ENCODE results near the gene CD226.
A peak's percentile ranks its signal among the peaks of the same experiment; 100 is the strongest.

CD226 gene

GRCh38 chr18:69840445-69840844 is 107.2 kb downstream of the CD226 start:
- H2BK15ac ChIP-seq (ENCODE audit: low read depth, poor library complexity, severe bottlenecking), result no peak overlapping the region
- no peak overlapping the region for H3K4me3 ChIP-seq (ENCODE audit: insufficient read depth in 1 of 2, low read depth in 1 of 2, low read length in 2 of 2)
- H4K8ac ChIP-seq (ENCODE audit: low read length), result no peak overlapping the region
- no peaks in the 10 kb centered on the region for H3K79me1 ChIP-seq (replicated peaks; ENCODE audit: low read length, poor library complexity, severe bottlenecking)
- H3K4ac ChIP-seq (ENCODE audit: low read depth in 1 of 2, low read length in 2 of 2), result no peak overlapping the region
- no peaks in the 10 kb centered on the region for H3K9me3 ChIP-seq (ENCODE audit: control insufficient read depth, low read length)
- no peak overlapping the region for H4K91ac ChIP-seq (ENCODE audit: low read length)
- H3K18ac ChIP-seq (ENCODE audit: low read depth in 1 of 2, low read length in 2 of 2), result no peak overlapping the region
- no peak overlapping the region for H3K23ac ChIP-seq (ENCODE audit: low read length in 2 of 2)
- peaks cover 2% of the 10 kb centered on the region for H3K4me1 ChIP-seq (ENCODE audit: control insufficient read depth, insufficient read depth, low read depth, low read length)
- WGBS, result 65% methylated on average over 7 of the region's 7 CpGs
- no peak overlapping the region for H3K9ac ChIP-seq (ENCODE audit: low read length)
- no peak overlapping the region for H3K27ac ChIP-seq (ENCODE audit: low read length, poor library complexity, severe bottlenecking)
- DNase-seq, result peak; percentile 43
- H2BK120ac ChIP-seq (ENCODE audit: low read depth, low read length), result no peak overlapping the region
- H3K27me3 ChIP-seq (ENCODE audit: control insufficient read depth in 1 of 2, insufficient read depth in 1 of 2, low read length in 2 of 2), result no peaks in the 10 kb centered on the region
- H3K14ac ChIP-seq (ENCODE audit: low read length in 2 of 2), result no peak overlapping the region
- no peak overlapping the region for H2AFZ ChIP-seq (ENCODE audit: low read depth, low read length)
- H3K4me2 ChIP-seq (ENCODE audit: low read length, poor library complexity, severe bottlenecking), result no peak overlapping the region
- H3K36me3 ChIP-seq (ENCODE audit: control insufficient read depth in 1 of 2, insufficient read depth in 2 of 2, low read depth in 1 of 2, low read length in 2 of 2), result no peaks in the 10 kb centered on the region
- H2AK5ac ChIP-seq (ENCODE audit: low read length, severe bottlenecking), result no peak overlapping the region
- no peak overlapping the region for H2BK5ac ChIP-seq (ENCODE audit: low read depth, low read length, poor library complexity, severe bottlenecking)
- H2BK12ac ChIP-seq (ENCODE audit: low read length in 2 of 2), result no peak overlapping the region

DNA sequence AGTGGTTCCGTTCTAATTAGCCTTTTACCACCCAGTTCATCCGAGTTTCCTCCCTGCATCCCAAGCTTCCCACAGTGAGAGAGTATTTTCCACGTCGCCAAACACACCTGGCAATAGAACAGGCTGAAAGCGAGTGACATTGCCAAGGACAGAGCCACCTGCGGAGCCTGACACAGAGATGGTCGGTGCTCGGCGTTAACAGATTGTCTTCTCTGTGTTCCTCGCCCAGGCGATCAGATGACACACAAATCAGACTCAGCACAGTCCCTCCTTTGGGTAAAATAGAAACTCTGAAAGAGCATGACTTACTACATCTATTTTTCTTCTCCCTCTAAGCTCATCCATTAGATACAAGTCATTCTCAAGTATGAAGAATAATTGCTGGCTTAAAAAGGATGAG is 107.7 kb downstream of the CD226 start:
- H3K4ac ChIP-seq (ENCODE audit: low read depth in 1 of 2, low read length in 2 of 2), result no peak overlapping the region
- H3K27ac ChIP-seq (ENCODE audit: low read length, poor library complexity, severe bottlenecking), result no peak overlapping the region
- H3K14ac ChIP-seq (ENCODE audit: low read length in 2 of 2), result no peak overlapping the region
- no peaks in the 10 kb centered on the region for H3K79me1 ChIP-seq (replicated peaks; ENCODE audit: low read length, poor library complexity, severe bottlenecking)
- DNase-seq, result no peak
- H2BK15ac ChIP-seq (ENCODE audit: low read depth, poor library complexity, severe bottlenecking), result no peak overlapping the region
- H3K4me3 ChIP-seq (ENCODE audit: insufficient read depth in 1 of 2, low read depth in 1 of 2, low read length in 2 of 2), result no peak overlapping the region
- H3K27me3 ChIP-seq (ENCODE audit: control insufficient read depth in 1 of 2, insufficient read depth in 1 of 2, low read length in 2 of 2), result no peaks in the 10 kb centered on the region
- peaks cover 2% of the 10 kb centered on the region for H3K4me1 ChIP-seq (ENCODE audit: control insufficient read depth, insufficient read depth, low read depth, low read length)
- H3K9ac ChIP-seq (ENCODE audit: low read length), result no peak overlapping the region
- no peak overlapping the region for H4K91ac ChIP-seq (ENCODE audit: low read length)
- H3K36me3 ChIP-seq (ENCODE audit: control insufficient read depth in 1 of 2, insufficient read depth in 2 of 2, low read depth in 1 of 2, low read length in 2 of 2), result no peaks in the 10 kb centered on the region
- WGBS, result 96% methylated on average over 11 of the region's 11 CpGs
- no peak overlapping the region for H2AK5ac ChIP-seq (ENCODE audit: low read length, severe bottlenecking)
- H3K23ac ChIP-seq (ENCODE audit: low read length in 2 of 2), result no peak overlapping the region
- no peak overlapping the region for H2BK120ac ChIP-seq (ENCODE audit: low read depth, low read length)
- no peak overlapping the region for H2AFZ ChIP-seq (ENCODE audit: low read depth, low read length)
- no peaks in the 10 kb centered on the region for H3K9me3 ChIP-seq (ENCODE audit: control insufficient read depth, low read length)
- no peak overlapping the region for H3K4me2 ChIP-seq (ENCODE audit: low read length, poor library complexity, severe bottlenecking)
- peak overlapping the region in 1 of 2 experiments; percentile 37 for H2BK12ac ChIP-seq (ENCODE audit: low read length in 2 of 2)
- peak overlapping the region in 1 of 2 experiments; percentile 49 for H3K18ac ChIP-seq (ENCODE audit: low read depth in 1 of 2, low read length in 2 of 2)
- H2BK5ac ChIP-seq (ENCODE audit: low read depth, low read length, poor library complexity, severe bottlenecking), result no peak overlapping the region
- H4K8ac ChIP-seq (ENCODE audit: low read length), result no peak overlapping the region

DNA sequence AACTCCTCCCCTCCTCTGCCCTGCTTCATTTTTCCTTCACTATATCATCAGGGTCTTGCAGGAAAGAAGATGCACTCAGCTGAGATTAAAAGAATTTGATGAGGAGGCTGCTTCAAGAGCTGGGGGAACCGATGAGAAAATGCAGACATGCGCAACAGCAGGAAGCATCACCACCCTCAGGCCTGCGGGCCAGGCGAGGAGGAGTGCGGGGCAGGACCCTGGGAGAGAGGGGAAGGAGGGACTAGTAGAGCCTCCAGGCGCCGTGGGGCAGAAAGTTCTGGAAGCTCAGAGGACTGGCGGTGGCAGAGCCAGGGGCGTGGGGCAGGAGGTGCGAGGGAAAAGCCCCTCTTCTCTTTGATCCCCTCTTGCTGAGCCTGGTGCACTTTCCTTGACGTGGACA is 108.2 kb downstream of the CD226 start:
- Histone ChIP-seq H3K4me2 (ENCODE audit: low read length, poor library complexity, severe bottlenecking) (no peak overlapping the region), H4K8ac (ENCODE audit: low read length) (no peak overlapping the region), H3K14ac (ENCODE audit: low read length in 2 of 2) (no peak overlapping the region), H2BK15ac (ENCODE audit: low read depth, poor library complexity, severe bottlenecking) (no peak overlapping the region), H3K79me1 (replicated peaks; ENCODE audit: low read length, poor library complexity, severe bottlenecking) (no peaks in the 10 kb centered on the region), H3K27ac (ENCODE audit: low read length, poor library complexity, severe bottlenecking) (no peak overlapping the region), H3K27me3 (ENCODE audit: control insufficient read depth in 1 of 2, insufficient read depth in 1 of 2, low read length in 2 of 2) (no peaks in the 10 kb centered on the region), H3K9ac (ENCODE audit: low read length) (no peak overlapping the region), H2BK12ac (ENCODE audit: low read length in 2 of 2) (peak overlapping the region in 1 of 2 experiments; percentile 71), H2BK120ac (ENCODE audit: low read depth, low read length) (no peak overlapping the region), H4K91ac (ENCODE audit: low read length) (no peak overlapping the region), H3K9me3 (ENCODE audit: control insufficient read depth, low read length) (no peaks in the 10 kb centered on the region), H3K4me3 (ENCODE audit: insufficient read depth in 1 of 2, low read depth in 1 of 2, low read length in 2 of 2) (no peak overlapping the region), H3K4ac (ENCODE audit: low read depth in 1 of 2, low read length in 2 of 2) (no peak overlapping the region), H3K36me3 (ENCODE audit: control insufficient read depth in 1 of 2, insufficient read depth in 2 of 2, low read depth in 1 of 2, low read length in 2 of 2) (no peaks in the 10 kb centered on the region), H3K18ac (ENCODE audit: low read depth in 1 of 2, low read length in 2 of 2) (no peak overlapping the region), H2AK5ac (ENCODE audit: low read length, severe bottlenecking) (no peak overlapping the region), H3K4me1 (ENCODE audit: control insufficient read depth, insufficient read depth, low read depth, low read length) (peaks cover 2% of the 10 kb centered on the region), H3K23ac (ENCODE audit: low read length in 2 of 2) (peak overlapping the region in 1 of 2 experiments; percentile 89), H2BK5ac (ENCODE audit: low read depth, low read length, poor library complexity, severe bottlenecking) (no peak overlapping the region), H2AFZ (ENCODE audit: low read depth, low read length) (no peak overlapping the region)
- no peak for DNase-seq
- 94% methylated on average over 10 of the region's 11 CpGs for WGBS

DNA sequence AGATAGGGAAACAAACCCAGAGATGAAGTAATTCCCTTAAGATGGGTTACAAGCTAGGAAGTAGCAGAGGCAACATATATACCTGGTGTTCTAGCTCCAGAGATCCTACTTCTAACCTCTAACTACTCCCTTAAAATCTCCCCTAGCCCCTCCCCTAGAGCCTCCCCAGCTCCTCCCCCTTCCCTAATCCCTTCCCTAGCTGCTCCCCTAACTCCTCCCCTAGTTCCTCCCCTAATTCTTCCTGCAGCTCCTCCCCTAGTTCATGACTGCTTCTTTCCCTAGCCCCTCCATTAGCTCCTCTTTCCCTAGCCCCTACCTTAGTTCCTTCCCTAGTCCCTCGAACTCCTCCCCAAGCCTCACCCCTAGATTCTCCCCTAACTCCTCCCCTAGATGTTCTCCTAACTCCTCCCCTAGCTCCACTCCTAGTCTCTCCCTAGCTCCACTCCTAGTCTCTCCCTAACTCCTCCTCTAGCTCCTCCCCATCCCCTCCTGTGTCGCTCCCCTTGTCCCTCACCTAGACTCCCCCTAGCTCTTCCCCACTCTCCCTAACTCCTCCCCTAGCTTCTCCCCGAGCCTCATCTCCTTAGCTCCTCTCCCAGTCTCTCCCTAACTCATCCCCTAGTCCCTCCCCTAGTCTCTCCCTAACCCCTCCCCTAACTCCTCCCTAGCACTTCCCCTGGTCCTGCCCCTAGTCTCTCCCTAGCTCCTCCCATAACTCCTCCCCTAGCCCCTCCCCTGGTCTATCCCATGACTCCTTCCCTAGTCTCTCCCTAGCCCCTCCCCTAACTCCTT is 108.9 kb downstream of the CD226 start:
- Histone ChIP-seq H3K27ac (ENCODE audit: low read length, poor library complexity, severe bottlenecking) (no peak overlapping the region), H4K8ac (ENCODE audit: low read length) (no peak overlapping the region), H3K4me1 (ENCODE audit: control insufficient read depth, insufficient read depth, low read depth, low read length) (peaks cover 2% of the 10 kb centered on the region), H3K36me3 (ENCODE audit: control insufficient read depth in 1 of 2, insufficient read depth in 2 of 2, low read depth in 1 of 2, low read length in 2 of 2) (no peaks in the 10 kb centered on the region), H3K79me1 (replicated peaks; ENCODE audit: low read length, poor library complexity, severe bottlenecking) (no peaks in the 10 kb centered on the region), H2BK15ac (ENCODE audit: low read depth, poor library complexity, severe bottlenecking) (no peak overlapping the region), H2BK120ac (ENCODE audit: low read depth, low read length) (no peak overlapping the region), H2BK5ac (ENCODE audit: low read depth, low read length, poor library complexity, severe bottlenecking) (no peak overlapping the region), H3K18ac (ENCODE audit: low read depth in 1 of 2, low read length in 2 of 2) (no peak overlapping the region), H3K9ac (ENCODE audit: low read length) (no peak overlapping the region), H3K4me2 (ENCODE audit: low read length, poor library complexity, severe bottlenecking) (no peak overlapping the region), H2BK12ac (ENCODE audit: low read length in 2 of 2) (no peak overlapping the region), H3K9me3 (ENCODE audit: control insufficient read depth, low read length) (no peaks in the 10 kb centered on the region), H2AFZ (ENCODE audit: low read depth, low read length) (no peak overlapping the region), H2AK5ac (ENCODE audit: low read length, severe bottlenecking) (no peak overlapping the region), H3K14ac (ENCODE audit: low read length in 2 of 2) (peak overlapping the region in 1 of 2 experiments; percentile 71), H4K91ac (ENCODE audit: low read length) (no peak overlapping the region), H3K4me3 (ENCODE audit: insufficient read depth in 1 of 2, low read depth in 1 of 2, low read length in 2 of 2) (no peak overlapping the region), H3K27me3 (ENCODE audit: control insufficient read depth in 1 of 2, insufficient read depth in 1 of 2, low read length in 2 of 2) (no peaks in the 10 kb centered on the region), H3K23ac (ENCODE audit: low read length in 2 of 2) (no peak overlapping the region), H3K4ac (ENCODE audit: low read depth in 1 of 2, low read length in 2 of 2) (no peak overlapping the region)
- no peak for DNase-seq
- 94% methylated on average over 3 of the region's 3 CpGs for WGBS
